Measurements from ENCODE around the gene STPG2. TPM values are rescaled to one million over a fixed set of nuclear protein-coding genes. Genes with fewer than 3 reads are reported as not detected.

The STPG2 gene
- total RNA-seq, 2 experiments from 2014 or later: not detected

DNA sequence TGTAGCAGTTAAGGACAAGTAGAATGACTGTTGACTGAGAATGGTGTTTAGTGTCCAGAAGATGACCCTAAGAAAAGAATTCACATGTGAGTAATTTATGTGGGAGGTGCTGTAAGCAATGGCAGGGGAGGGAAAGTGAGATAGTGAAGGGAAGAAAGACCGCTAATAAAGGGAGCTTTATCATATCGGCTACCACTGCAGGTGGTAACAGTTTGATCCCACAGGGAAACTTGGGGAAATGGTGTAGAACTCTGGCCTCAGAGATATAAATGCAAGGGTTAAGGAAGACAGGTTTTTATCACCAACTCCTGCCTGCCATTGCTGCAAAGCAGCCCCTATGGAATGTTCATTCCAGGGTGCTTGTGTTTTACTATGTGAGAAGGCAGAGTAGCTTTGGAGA lies 489.6 kb downstream of the STPG2 start:
- Histone ChIP-seq H3K4me3 (ENCODE audit: low read depth, low read length, poor library complexity, severe bottlenecking) (no peak overlapping the region), H2AFZ (ENCODE audit: low read length) (no peak overlapping the region), H3K9me3 (ENCODE audit: low read length) (no peaks in the 10 kb centered on the region), H3K4me1 (ENCODE audit: insufficient read depth, low read length, poor library complexity, severe bottlenecking) (no peaks in the 10 kb centered on the region), H3K9me2 (ENCODE audit: insufficient read depth, low read length) (no peaks in the 10 kb centered on the region), H3K79me2 (ENCODE audit: insufficient read depth, low read depth, low read length) (no peaks in the 10 kb centered on the region), H3K4me2 (ENCODE audit: low read length) (no peak overlapping the region), H4K20me1 (ENCODE audit: insufficient read depth, low read length) (no peaks in the 10 kb centered on the region), H3K36me3 (ENCODE audit: insufficient read depth, low read length) (no peaks in the 10 kb centered on the region), H3K27ac (ENCODE audit: low read depth, low read length, poor library complexity, severe bottlenecking) (no peak overlapping the region)
- POLR2A ChIA-PET: interaction anchor here (0.7 kb wide), 1 partner anchor 35 kb away, joined by 3 read pairs; no protein-coding TSS in a partner anchor
- intact Hi-C loops (cut with micrococcal nuclease; ENCODE audit: unreplicated experiment): no loop called here
- no TSS peak for BruUV-seq (replicated peaks)
- CTCF ChIA-PET (ENCODE audit: unreplicated experiment): no interaction called here
- no peak for TF ChIP-seq EZH2phosphoT487 (IDR thresholded peaks at IDR 0.05; ENCODE audit: borderline replicate concordance, low read depth, low read length)
- TF ChIP-seq, protein P1, sequence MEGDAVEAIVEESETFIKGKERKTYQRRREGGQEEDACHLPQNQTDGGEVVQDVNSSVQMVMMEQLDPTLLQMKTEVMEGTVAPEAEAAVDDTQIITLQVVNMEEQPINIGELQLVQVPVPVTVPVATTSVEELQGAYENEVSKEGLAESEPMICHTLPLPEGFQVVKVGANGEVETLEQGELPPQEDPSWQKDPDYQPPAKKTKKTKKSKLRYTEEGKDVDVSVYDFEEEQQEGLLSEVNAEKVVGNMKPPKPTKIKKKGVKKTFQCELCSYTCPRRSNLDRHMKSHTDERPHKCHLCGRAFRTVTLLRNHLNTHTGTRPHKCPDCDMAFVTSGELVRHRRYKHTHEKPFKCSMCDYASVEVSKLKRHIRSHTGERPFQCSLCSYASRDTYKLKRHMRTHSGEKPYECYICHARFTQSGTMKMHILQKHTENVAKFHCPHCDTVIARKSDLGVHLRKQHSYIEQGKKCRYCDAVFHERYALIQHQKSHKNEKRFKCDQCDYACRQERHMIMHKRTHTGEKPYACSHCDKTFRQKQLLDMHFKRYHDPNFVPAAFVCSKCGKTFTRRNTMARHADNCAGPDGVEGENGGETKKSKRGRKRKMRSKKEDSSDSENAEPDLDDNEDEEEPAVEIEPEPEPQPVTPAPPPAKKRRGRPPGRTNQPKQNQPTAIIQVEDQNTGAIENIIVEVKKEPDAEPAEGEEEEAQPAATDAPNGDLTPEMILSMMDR (conservative IDR thresholded peaks at IDR 0.05; ENCODE audit: low read length): no peak
- DNase-seq (ENCODE audit: low spot score): no peak

DNA sequence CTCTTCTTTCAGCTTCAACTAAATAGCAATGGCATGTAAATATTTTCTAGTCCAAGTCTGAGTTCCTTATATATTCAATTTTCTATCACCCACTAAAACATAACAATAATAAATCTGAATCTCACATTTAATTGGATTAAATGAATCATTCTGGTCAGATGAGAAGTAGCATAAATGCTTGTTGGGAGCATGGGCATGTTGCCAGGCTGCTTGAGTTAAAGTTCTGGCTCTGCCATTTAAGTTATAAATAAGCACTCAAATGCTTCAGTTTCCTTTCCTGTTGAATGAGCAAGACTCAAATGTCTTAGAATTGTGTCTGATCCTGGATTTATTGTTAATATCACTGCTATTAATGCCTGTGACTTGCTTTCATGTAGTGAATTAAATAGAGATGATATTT lies 496.3 kb downstream of the STPG2 start:
- no peaks in the 10 kb centered on the region for H4K20me1 ChIP-seq (ENCODE audit: insufficient read depth, low read length)
- H3K27ac ChIP-seq (ENCODE audit: low read depth, low read length, poor library complexity, severe bottlenecking): no peak overlapping the region
- no peak overlapping the region for H2AFZ ChIP-seq (ENCODE audit: low read length)
- DNase-seq (ENCODE audit: low spot score): no peak
- intact Hi-C loops (cut with micrococcal nuclease; ENCODE audit: unreplicated experiment): no loop called here
- no TSS peak for BruUV-seq (replicated peaks)
- H3K79me2 ChIP-seq (ENCODE audit: insufficient read depth, low read depth, low read length): no peaks in the 10 kb centered on the region
- H3K4me3 ChIP-seq (ENCODE audit: low read depth, low read length, poor library complexity, severe bottlenecking): no peak overlapping the region
- no peaks in the 10 kb centered on the region for H3K9me3 ChIP-seq (ENCODE audit: low read length)
- H3K4me2 ChIP-seq (ENCODE audit: low read length): no peak overlapping the region
- H3K4me1 ChIP-seq (ENCODE audit: insufficient read depth, low read length, poor library complexity, severe bottlenecking): no peaks in the 10 kb centered on the region
- POLR2A ChIA-PET: no interaction called here
- H3K36me3 ChIP-seq (ENCODE audit: insufficient read depth, low read length): no peaks in the 10 kb centered on the region
- CTCF ChIA-PET (ENCODE audit: unreplicated experiment): no interaction called here
- TF ChIP-seq, protein P1 (conservative IDR thresholded peaks at IDR 0.05; ENCODE audit: low read length): no peak
- TF ChIP-seq EZH2phosphoT487 (IDR thresholded peaks at IDR 0.05; ENCODE audit: borderline replicate concordance, low read depth, low read length): no peak
- H3K9me2 ChIP-seq (ENCODE audit: insufficient read depth, low read length): no peaks in the 10 kb centered on the region

DNA sequence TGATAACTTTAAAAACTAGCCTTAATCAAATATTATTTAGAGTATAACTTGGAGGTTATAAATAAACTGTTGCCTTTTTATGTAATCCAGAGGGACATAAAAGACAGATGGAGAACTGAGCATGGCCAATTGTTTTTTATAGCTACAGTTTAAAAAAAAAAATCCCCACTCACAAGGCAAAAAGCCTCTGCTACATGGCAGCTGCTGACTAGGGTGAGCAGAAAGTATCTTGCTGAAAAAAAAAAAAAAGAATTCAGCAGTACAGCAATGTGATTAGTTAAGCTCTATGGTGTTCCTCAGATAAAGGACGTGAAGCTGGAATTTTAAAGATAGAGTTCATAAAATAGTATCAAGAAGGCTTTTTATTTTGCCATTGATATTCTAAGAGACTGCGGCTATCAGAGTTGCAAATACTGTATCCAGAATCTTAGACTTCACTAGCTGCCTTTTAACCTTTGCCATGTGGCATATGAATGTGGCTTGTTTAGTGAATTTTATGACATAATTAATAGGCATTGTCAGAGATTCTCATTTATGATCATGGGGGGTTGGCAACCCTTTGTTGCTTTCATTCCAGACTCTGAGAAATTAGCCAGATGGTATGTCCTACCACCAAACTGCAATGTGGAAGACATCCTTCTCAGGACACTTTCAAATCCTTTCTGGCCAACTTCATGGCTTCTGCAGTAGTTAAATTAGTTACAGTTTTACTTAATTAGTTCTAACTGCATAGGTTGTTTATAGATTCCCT lies 498.0 kb downstream of the STPG2 start:
- Histone ChIP-seq H3K27ac (ENCODE audit: low read depth, low read length, poor library complexity, severe bottlenecking) (no peak overlapping the region), H3K4me2 (ENCODE audit: low read length) (no peak overlapping the region), H3K9me2 (ENCODE audit: insufficient read depth, low read length) (no peaks in the 10 kb centered on the region), H4K20me1 (ENCODE audit: insufficient read depth, low read length) (no peaks in the 10 kb centered on the region), H3K4me3 (ENCODE audit: low read depth, low read length, poor library complexity, severe bottlenecking) (no peak overlapping the region), H2AFZ (ENCODE audit: low read length) (no peak overlapping the region), H3K4me1 (ENCODE audit: insufficient read depth, low read length, poor library complexity, severe bottlenecking) (no peaks in the 10 kb centered on the region), H3K9me3 (ENCODE audit: low read length) (no peaks in the 10 kb centered on the region), H3K36me3 (ENCODE audit: insufficient read depth, low read length) (no peaks in the 10 kb centered on the region), H3K79me2 (ENCODE audit: insufficient read depth, low read depth, low read length) (no peaks in the 10 kb centered on the region)
- ChIA-PET POLR2A (no interaction called here), CTCF (ENCODE audit: unreplicated experiment) (no interaction called here)
- BruUV-seq (replicated peaks): no TSS peak
- intact Hi-C loops (cut with micrococcal nuclease; ENCODE audit: unreplicated experiment): no loop called here
- DNase-seq (ENCODE audit: low spot score): no peak
- TF ChIP-seq, protein P1 (conservative IDR thresholded peaks at IDR 0.05; ENCODE audit: low read length): no peak
- TF ChIP-seq EZH2phosphoT487 (IDR thresholded peaks at IDR 0.05; ENCODE audit: borderline replicate concordance, low read depth, low read length): no peak
